GM12865 (cell line): ENCODE results near the gene UAP1L1.

ENCODE experiments used
- DNase-seq: peaks from one replicate; pipeline ENCODE4 v3.0.0; 2010; ENCODE audit warnings: low read depth
- H3K4me3 ChIP-seq: 2 replicates; pipeline ENCODE4 v1.5.1; 2011; ENCODE audit warnings: mild to moderate bottlenecking, low read depth, low read length, control low read depth
- TF ChIP-seq, protein P1 (sequence below): IDR thresholded peaks from 2 replicates; pipeline ENCODE4 v1.5.1; 2011; ENCODE audit warnings: low read length, control low read depth, low read depth, inconsistent platforms; ENCODE audit not compliant: insufficient read depth; ENCODE audit errors: missing control alignments

UAP1L1 gene

DNA sequence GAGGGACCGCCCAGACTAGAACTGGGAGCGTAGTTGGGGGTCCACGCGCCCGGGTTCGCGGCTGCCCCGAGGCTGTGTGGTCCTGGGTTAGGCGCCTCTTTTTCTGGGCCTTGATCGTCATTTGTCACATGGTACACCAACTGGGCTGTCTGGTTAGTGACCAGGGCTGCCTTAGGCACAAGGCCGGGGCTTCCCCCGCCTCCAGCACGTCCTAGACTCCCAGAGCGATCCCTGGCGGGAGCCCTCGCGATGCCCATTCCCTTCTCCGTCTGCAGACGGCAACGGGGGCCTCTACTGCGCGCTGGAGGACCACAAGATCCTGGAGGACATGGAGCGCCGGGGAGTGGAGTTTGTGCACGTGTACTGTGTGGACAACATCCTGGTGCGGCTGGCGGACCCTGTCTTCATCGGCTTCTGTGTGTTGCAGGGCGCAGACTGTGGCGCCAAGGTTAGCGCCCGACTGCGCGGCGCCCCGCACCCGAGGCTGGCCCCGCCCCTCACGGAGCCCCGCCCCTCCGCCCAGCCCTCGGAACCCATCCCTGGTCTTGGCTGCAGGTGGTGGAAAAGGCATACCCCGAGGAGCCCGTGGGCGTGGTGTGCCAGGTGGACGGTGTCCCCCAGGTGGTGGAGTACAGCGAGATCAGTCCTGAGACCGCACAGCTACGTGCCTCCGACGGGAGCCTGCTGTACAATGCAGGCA is 1.5 kb downstream of the UAP1L1 start:
- no peak for DNase-seq
- peak overlapping the region; percentile 73 for H3K4me3 ChIP-seq
- TF ChIP-seq, protein P1, sequence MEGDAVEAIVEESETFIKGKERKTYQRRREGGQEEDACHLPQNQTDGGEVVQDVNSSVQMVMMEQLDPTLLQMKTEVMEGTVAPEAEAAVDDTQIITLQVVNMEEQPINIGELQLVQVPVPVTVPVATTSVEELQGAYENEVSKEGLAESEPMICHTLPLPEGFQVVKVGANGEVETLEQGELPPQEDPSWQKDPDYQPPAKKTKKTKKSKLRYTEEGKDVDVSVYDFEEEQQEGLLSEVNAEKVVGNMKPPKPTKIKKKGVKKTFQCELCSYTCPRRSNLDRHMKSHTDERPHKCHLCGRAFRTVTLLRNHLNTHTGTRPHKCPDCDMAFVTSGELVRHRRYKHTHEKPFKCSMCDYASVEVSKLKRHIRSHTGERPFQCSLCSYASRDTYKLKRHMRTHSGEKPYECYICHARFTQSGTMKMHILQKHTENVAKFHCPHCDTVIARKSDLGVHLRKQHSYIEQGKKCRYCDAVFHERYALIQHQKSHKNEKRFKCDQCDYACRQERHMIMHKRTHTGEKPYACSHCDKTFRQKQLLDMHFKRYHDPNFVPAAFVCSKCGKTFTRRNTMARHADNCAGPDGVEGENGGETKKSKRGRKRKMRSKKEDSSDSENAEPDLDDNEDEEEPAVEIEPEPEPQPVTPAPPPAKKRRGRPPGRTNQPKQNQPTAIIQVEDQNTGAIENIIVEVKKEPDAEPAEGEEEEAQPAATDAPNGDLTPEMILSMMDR: no peak

DNA sequence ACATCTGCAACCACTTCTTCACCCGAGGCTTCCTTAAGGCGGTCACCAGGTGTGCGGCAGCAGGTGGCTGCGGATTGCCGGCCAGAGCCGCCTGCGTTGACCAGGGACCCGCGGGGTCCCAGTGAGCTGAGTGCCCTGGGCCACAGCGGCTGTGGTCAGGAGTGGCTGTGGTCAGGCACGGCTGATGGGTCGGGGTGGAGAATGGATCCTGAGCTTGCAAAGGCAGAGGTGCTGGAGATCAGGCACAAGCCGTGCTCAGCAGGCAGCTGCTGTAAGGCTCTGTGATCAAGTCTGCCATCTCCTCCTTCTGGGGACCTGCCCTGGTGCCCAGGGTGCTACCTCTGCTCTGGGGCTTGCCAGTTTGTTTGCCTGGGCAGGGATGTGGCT is 2.1 kb downstream of the UAP1L1 start:
- H3K4me3 ChIP-seq: no peak overlapping the region
- TF ChIP-seq, protein P1: no peak
- no peak for DNase-seq

DNA sequence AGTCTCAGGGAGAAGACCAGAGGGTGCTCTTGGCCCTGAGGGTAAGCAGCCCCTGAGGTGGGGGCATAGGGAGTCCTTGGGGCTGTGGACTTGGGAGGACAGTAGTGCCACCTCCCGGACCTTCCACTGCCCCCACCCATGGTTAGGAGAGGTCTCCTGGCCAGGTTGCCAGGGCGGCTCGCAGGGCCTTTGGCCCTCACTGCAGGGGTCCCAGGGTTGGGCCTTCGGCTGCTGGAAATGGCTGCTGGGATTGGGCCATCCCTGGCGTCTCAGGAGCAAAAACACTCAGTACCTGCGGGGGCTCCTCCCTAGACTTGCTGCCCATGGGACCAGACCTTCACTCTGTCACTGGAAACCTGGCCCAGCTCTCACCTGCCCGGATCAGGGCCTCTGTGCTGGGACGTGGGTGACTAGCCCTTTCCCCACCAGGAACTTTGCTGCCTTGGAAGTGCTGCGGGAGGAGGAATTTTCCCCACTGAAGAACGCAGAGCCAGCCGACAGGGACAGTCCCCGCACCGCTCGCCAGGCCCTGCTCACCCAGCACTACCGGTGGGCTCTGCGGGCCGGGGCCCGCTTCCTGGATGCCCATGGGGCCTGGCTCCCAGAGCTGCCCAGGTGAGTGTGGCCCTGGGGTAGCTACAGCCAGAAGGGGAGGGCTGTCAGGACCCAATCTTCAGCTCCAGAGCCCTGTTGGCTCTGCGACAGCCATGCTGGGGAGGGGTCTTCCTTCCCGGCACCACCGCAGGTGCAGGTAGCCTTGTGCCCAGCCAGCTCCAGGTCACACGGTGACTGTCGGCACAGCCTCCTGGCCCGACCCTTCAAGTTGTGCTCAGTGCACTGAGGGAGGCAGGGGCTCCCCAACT is 3.2 kb downstream of the UAP1L1 start:
- DNase-seq: no peak
- TF ChIP-seq, protein P1: no peak
- no peak overlapping the region for H3K4me3 ChIP-seq

DNA sequence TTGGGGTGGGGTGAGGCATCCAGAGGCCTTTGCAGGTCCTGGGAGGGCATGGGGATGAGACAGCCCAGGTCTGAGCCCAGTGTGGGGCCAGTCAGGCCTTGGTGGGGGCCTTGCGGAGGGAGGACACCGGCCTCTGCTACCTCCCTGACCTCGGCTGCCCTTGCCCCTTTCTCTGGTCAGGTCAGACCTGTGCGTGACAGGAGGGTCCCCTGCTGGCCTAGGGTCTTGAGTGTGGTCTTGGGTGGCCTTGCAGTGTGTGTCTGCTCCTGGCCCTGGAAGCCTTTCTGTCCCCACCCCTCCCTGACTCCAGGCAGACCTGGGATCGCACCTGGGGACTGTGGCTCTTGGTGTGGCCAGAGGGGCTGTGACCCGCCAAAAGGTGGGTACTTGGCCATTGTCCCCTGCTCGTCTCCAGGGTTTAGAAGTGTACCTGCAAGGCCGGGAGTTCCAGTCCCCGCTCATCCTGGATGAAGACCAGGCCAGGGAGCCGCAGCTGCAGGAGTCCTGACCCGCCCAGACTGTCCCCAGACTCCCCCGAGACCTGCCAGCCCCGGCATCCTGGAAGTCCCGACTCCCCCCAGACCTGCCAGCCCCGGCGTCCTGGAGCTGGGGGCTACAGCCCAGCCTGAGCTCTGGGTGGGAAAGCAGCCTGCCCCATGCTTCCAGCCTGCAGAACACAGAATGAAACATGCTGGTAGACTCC is 5.1 kb downstream of the UAP1L1 start:
- DNase-seq: no peak
- no peak overlapping the region for H3K4me3 ChIP-seq
- TF ChIP-seq, protein P1: no peak

DNA sequence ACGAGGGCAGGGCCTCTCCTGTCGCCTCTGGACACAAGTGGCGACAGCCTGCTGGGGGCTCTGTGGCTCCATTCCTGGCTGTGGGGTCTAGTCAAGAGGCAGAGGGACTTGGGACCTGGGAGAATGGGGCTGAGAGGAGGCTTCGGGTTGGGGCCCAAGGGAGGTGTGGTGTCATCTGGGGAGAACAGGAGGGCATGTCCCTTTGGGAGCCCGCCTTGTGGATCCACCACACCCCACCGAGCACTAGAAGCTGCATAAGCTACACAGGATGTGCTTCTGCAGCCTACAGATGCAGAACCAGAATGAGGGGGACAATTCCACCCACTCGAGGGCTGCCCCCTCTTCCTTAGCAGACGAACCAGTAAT is 5.6 kb downstream of the UAP1L1 start:
- no peak for DNase-seq
- TF ChIP-seq, protein P1: no peak
- H3K4me3 ChIP-seq: no peak overlapping the region

DNA sequence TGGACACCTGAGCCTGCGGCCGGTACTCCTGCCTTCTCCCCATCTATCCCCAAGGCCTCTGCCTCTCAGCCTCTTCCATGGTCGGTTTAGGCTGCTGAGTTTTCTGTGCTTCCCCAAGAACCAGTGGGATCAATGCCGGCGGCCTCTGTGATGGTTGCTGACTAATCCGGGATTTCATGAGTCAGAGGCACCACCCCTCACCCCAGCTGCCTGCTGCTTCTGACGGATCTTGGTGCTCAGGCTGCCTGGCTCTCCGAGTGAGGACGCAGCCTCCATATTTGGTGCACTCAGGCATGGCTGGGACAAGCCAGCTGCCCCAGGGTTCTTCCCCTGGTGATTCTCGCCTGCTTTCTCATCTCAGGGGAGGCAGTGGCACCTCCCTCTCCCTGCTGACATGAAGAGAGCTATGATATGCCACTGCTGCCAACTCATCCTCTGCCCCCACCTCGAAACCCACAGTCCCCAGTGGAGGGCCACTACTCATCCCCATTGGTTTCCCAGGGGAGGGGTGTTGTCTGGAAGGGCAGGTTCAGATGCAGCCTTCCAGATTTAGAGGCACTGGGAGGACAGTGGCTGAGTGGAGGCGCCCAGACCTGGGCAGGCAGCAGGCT is 6.2 kb downstream of the UAP1L1 start:
- H3K4me3 ChIP-seq: no peak overlapping the region
- DNase-seq: peak; percentile 73
- TF ChIP-seq, protein P1: no peak
